Caki2 (cell line): ENCODE data around the gene IFIT5. TPM values are rescaled to one million over a fixed set of nuclear protein-coding genes. Genes with fewer than 3 reads are reported as not detected.
A peak's percentile ranks its signal among the peaks of the same experiment; 100 is the strongest.
"Not testable (repeated sequence)": the region's sequence is repeated elsewhere in the genome, so short reads cannot be mapped to it uniquely, and the experiment has no call there.

Experiments
- DNase-seq: peaks from one replicate; pipeline ENCODE4 v3.0.0-alpha.2; 2015; ENCODE audit warnings: low read depth
- in situ Hi-C: cut with HindIII; loops from 2 replicates; pipeline ENCODE4 v1.10.0; 2016; ENCODE audit warnings: low sequenced_read_pairs, low pct_unique_long_range_greater_than_20kb, mixed read lengths
- total RNA-seq: library from RNA; depleted of rRNA; stranded (reverse); fragments of >200 nt; shearing (Covaris generic); gene quantifications from 2 replicates; pipeline ENCODE4 v1.2.3, GENCODE V29; 2014; ENCODE audit warnings: low replicate concordance

The IFIT5 gene
- total RNA-seq, 1 experiment from 2014 or later = 16.0 TPM

DNA sequence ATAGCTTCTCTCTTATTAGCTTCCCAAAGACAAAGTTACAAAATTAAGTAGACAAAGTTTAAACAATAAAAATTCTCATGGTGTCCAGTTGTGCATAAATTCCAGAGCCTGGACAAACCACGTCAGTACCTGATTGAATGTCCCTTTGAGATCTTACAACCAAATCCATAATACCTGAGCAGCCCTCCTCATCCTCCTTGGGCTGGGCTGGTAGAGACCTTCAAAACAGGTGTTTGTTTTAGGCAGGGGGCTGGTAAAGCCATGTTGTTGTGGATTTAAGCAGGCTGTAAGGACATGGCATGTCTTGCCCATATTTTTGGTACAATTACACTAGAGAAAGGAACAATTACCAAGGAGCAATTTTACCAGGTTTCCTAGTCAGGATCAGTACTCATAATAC lies 2.1 kb downstream of the IFIT5 start:
- in situ Hi-C loops = no loop called here

DNA sequence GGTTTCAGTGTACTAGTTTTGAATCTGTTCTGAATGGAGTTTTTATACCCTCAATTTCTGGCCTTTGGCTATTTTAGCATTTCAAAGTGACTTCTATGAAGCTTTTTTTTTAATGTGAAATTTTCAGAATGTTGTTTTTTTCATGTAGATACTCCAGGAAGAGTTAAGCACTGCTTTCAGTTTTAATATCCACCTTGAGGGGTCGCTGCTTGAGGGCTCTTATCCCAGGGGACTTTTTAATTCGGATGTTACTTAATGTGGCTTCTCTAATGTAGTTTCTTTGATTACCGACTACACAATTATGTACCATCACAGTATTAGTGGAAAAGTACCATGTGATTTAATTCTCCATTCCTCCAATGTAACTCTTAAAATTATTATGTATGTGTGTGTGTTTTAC lies 5.2 kb downstream of the IFIT5 start:
- no peak for DNase-seq

More for the DNA sequence above, 2.1 kb downstream of the IFIT5 start:
- no peak for DNase-seq

DNA sequence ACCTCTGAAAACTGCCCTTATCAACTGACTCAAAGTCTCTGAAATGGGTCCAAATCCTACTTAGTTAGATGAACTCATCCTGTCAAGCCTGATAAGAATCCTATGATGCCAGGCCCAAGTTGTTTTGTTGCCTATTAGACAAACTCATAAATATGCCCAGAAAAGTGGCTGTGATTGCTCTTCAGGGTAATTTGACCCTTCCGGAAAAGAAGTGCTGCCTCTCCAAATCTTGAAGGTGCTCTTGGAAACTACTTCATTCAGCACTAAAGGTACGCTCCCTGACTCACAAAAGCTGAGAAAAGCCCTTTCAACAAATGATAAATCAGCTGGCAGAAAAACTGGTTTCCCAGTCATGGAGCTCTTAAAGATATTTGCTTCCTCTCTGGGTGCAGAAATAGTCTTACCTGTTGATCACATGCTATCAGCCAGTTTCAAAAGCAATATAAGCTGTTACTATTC lies 6.7 kb downstream of the IFIT5 start:
- in situ Hi-C loops = no loop called here
- no peak for DNase-seq

More for the DNA sequence above, 5.2 kb downstream of the IFIT5 start:
- in situ Hi-C loops = no loop called here

GRCh38 chr10:89425000-89425399 lies 10.6 kb downstream of the IFIT5 start:
- DNase-seq = no peak
- in situ Hi-C loops = no loop called here

DNA sequence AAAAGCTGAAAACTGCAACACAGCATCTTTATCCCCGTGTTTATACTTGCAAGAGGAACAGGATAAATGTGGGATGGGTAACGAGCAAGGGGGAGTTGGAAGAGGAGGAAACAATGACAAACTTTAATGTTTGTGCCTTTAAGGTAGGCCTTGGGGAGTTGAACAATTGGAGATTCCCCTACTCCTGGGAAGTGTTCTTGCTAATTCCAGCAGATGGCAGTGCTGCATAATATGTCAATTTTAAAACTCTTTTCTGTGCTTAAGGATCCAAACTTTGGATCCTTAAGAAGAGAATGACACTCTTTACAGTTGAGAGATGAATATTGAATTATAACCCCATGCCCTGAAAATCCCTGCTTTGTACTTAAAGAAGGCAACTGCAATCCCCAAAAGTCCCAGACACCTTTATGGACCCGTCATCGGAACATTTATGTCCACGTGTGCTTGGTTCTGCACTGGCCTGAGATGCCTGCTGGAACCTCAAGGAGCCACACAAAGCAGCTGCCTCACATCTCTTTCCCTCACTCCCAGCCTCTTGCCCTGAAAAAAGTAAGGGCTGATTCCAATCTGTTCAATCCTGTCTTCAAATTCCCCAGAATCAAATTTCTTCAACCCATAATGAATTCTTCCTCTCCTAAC lies 12.0 kb downstream of the IFIT5 start:
- in situ Hi-C loops = no loop called here
- peak; percentile 48 for DNase-seq

- DNase-seq = no peak
- in situ Hi-C loops = no loop called here
Observed at GRCh38 chr10:89427629-89428028, 13.3 kb downstream of the IFIT5 start.

DNA sequence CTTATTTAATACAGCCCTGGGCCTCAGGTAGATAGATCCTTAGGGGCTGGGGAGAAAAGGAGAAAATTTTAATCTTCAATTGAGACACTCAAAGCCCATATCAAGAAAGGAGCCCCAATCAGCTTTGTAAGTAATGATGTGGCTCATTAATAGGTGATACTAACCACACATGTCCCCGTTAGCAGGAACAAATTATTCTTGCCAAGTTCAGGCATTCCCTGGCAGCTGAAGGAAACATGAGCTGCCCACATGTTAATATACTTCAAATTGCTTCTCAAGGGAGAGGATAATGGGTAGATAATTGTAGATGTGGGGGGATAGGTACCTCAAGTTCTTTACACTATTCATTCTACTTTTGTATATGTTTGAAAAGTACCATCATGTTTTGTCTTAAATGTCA lies 14.5 kb downstream of the IFIT5 start:
- DNase-seq = no peak
- in situ Hi-C loops = no loop called here

DNA sequence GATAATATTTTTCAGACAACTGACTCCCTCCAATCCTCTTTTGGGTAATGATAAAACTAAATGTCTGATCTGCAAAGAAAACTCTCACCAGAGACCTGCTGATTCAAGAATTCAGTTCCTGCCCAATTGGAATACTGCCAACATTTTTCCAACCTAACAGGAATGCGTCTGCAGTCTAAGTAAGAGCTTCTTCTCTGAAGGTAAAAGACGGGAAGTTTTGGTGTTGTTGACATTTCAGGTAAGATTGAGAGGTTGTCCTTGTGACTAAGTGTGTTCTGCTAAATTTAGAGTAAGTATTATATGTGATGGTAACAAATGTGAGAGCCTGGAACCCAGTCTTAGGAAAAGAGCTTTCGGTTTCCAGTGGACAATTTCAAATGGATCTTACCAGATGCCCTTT lies 17.6 kb downstream of the IFIT5 start:
- in situ Hi-C loops = no loop called here
- DNase-seq = peak; percentile 52

DNA sequence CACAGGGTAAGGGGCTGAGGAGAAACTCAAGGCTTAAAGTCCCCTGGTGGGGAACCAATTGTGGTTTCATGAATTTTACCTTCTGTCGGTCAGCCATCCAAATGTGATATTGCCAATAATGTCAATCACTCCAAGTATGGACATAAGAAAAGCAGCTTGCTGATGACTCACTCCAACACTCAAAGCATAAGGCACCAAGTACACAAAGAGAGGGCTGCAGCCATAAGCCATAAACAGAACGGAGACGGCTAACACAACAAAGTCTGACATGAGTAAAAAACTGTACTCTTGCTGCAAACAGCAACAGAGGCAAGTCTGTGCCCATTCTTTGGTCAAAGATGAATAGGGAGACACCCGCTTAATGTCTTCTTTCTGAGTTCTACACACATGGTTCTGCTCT lies 24.2 kb downstream of the IFIT5 start:
- in situ Hi-C loops = no loop called here

GRCh38 chr10:89440226-89441009 lies 26.1 kb downstream of the IFIT5 start:
- in situ Hi-C loops = no loop called here

More for the DNA sequence above, 24.2 kb downstream of the IFIT5 start:
- no peak for DNase-seq

GRCh38 chr10:89442289-89442688 lies 27.9 kb downstream of the IFIT5 start:
- in situ Hi-C loops = no loop called here
- no peak for DNase-seq

More at GRCh38 chr10:89440226-89441009, 26.1 kb downstream of the IFIT5 start:
- no peak for DNase-seq

DNA sequence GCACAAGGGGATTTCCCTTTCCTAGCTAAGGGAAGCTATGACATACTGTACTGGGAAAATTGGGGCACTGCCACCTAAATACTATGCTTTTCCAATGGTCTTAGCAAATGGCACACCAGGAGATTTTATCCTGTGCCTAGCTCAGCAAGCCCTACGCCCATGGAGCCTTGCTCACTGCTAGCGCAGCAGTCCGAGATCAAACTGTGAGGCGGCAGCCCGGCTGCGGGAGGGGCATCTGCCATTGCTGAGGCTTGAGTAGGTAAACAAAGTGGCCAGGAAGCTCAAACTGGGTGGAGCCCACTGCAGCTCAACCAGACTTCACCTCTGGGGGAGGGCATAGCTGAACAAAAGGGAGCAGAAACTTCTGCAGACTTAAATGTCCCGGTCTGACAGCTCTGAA lies 30.5 kb downstream of the IFIT5 start:
- DNase-seq, in situ Hi-C loops: not testable (repeated sequence)

DNA sequence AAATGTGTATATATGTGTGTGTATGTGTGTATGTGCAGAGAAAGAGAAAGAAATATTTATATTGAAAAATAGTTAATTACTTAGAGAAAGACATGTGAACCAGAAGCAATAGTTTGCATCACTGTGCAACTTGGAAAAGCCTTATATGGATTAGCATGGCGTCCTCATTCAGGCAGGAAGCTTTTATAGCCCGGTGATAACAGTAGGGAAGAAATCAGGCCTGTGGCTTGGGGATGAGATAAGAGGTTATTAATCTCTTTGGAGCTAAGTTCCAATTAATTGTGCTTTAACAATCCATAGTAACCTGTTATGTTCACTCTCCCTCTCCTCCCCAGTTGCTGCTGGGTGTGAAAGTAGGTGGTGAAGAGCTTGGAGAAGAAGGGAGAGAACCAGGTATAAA lies 36.5 kb downstream of the IFIT5 start:
- in situ Hi-C loops = no loop called here

GRCh38 chr10:89452193-89452592 lies 37.8 kb downstream of the IFIT5 start:
- in situ Hi-C loops = no loop called here
- no peak for DNase-seq

More for the DNA sequence above, 36.5 kb downstream of the IFIT5 start:
- no peak for DNase-seq

DNA sequence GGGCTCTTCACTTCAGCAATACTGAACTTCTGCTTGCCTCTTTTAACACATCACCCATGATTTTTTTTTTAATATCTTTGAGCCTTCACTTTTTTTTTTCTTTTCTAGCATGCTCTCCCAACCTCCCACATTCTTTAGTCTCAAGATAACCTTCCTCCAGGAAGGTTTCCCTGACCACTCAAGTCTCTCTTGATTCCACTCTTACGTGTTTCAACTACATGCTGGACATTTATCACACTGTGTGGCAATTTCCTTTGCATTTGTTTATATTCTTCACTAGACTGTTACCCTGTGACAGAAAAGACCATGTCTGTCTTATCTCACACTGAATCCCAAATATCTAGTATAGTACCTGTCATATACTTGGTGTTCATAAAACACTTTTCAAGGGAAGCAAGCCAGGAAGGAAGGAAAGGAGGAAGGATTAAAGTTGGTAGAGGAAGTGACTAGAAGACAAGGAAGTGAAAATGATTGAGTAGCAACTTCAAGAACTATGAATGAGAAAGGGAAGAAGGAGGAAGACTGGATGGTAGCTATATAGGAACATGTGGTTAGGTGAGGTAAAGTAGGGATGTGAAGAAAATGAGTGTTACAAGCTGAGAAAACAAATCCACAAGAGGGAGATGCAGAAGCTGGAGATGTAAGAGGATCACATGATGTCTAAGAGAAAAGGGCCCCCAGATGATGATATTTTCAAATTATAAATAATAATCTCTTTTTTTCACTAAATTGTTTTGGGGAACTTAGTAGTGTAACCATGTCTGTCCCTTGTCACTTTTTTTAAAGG lies 40.4 kb downstream of the IFIT5 start:
- in situ Hi-C loops = no loop called here
- DNase-seq = no peak

DNA sequence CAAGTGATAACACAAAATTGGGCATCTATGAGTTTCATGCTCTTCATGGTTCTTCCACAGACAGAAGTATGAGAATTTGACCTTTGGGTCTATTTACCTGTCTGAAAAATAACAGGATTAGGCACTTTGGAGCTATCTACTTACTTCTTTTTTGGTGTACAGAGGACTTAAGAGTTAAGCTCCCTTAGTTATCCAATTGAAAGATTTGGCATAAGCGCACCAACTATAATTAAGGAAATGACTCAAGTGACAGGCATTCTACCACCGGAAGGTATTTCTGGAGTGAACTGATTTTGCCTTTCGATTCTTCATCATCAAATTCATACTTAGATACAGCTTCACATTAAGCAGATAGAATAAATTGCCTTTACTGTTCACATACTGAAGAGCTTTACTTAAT lies 43.9 kb downstream of the IFIT5 start:
- in situ Hi-C loops = no loop called here
- DNase-seq = no peak

- in situ Hi-C loops = no loop called here
Observed at GRCh38 chr10:89458784-89459183, 44.4 kb downstream of the IFIT5 start.

DNA sequence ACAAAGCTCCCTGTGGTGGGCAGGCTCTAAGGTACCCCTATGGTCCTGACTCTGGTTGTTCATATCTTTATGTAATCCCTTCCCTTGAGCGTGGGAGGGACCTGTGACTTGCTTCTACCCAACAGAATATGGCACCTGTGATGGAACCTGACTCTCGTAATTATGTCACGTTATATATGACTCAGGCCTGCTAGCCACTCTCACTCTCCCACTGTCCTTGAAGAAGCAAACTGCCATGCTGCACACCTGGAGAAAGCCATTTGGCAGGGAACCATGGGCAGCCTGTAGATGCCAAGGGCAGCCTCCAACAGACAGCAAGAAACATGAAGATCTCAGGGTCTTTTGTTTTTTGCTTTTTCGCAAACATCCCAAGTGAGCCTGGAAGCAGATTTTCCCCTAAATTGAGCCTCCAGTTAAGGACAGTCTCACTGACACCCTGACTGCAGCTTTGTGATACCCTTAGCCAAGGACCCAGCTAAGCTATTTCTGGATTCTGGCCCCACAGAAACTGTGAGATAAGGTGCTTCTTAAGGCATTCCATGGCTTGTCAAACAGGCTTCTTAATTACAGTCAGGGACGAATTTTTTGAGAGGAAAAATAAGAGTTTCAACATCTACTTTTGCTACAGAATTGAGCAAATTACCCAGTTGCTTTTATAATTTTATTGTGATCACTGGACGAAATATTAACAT lies 49.6 kb downstream of the IFIT5 start:
- in situ Hi-C loops = no loop called here
- DNase-seq = no peak

More at GRCh38 chr10:89458784-89459183, 44.4 kb downstream of the IFIT5 start:
- DNase-seq = no peak
